Osteocyte (in vitro differentiated cells): ENCODE results near the gene FCRL6. TPM values are rescaled to one million over a fixed set of nuclear protein-coding genes. Genes with fewer than 3 reads are reported as not detected.

Experiments
- DNase-seq: peaks from one replicate; pipeline ENCODE4 v3.0.0; 2021; ENCODE audit warnings: mixed read lengths; ENCODE audit not compliant: unreplicated experiment; ENCODE audit errors: extremely low spot score
- H3K27ac Mint-ChIP-seq: one replicate; pipeline ENCODE4 v1.8.0; 2021; ENCODE audit warnings: mild to moderate bottlenecking, mixed read lengths; ENCODE audit not compliant: unreplicated experiment
- H3K27me3 Mint-ChIP-seq: one replicate; pipeline ENCODE4 v1.8.0; 2021; ENCODE audit warnings: mixed read lengths; ENCODE audit not compliant: unreplicated experiment
- H3K36me3 Mint-ChIP-seq: one replicate; pipeline ENCODE4 v1.8.0; 2021; ENCODE audit warnings: mixed read lengths; ENCODE audit not compliant: unreplicated experiment
- H3K4me1 Mint-ChIP-seq: one replicate; pipeline ENCODE4 v1.8.0; 2021; ENCODE audit warnings: mixed read lengths; ENCODE audit not compliant: unreplicated experiment
- H3K4me3 Mint-ChIP-seq: one replicate; pipeline ENCODE4 v1.8.0; 2021; ENCODE audit warnings: mild to moderate bottlenecking, moderate library complexity, mixed read lengths; ENCODE audit not compliant: unreplicated experiment
- H3K9me3 Mint-ChIP-seq: one replicate; pipeline ENCODE4 v1.8.0; 2021; ENCODE audit warnings: mixed read lengths; ENCODE audit not compliant: unreplicated experiment
- CTCF ChIP-seq: fragments of 200-600 bp; sonication (generic); IDR thresholded peaks from 2 replicates; pipeline ENCODE4 v1.5.0; 2021; ENCODE audit warnings: antibody characterized with exemption, mild to moderate bottlenecking, moderate library complexity
- total RNA-seq: library from RNA; stranded (reverse); gene quantifications from 2 replicates; pipeline ENCODE4 v1.2.1, GENCODE V29; 2021

The FCRL6 gene
- total RNA-seq, 1 donor from 2014 or later = not detected

GRCh38 chr1:159829273-159829634 lies 27.1 kb downstream of the FCRL6 start:
- H3K27ac Mint-ChIP-seq = no peak overlapping the region
- no peak overlapping the region for H3K4me3 Mint-ChIP-seq
- no peak for DNase-seq
- peaks cover 13% of the 10 kb centered on the region for H3K4me1 Mint-ChIP-seq
- no peaks in the 10 kb centered on the region for H3K9me3 Mint-ChIP-seq
- peaks cover 7% of the 10 kb centered on the region for H3K27me3 Mint-ChIP-seq
- peak; percentile 40 for TF ChIP-seq CTCF
- H3K36me3 Mint-ChIP-seq = no peaks in the 10 kb centered on the region

- no peak for TF ChIP-seq CTCF
- Mint-ChIP-seq H3K27me3 (peaks cover under 1% of the 10 kb centered on the region), H3K27ac (no peak overlapping the region)
Observed at GRCh38 chr1:159829822-159830465, 27.8 kb downstream of the FCRL6 start.

GRCh38 chr1:159830722-159831121 lies 28.6 kb downstream of the FCRL6 start:
- Mint-ChIP-seq H3K27ac (no peak overlapping the region), H3K36me3 (no peaks in the 10 kb centered on the region), H3K27me3 (no peaks in the 10 kb centered on the region), H3K9me3 (no peaks in the 10 kb centered on the region), H3K4me3 (no peak overlapping the region), H3K4me1 (peaks cover 6% of the 10 kb centered on the region)
- no peak for TF ChIP-seq CTCF
- DNase-seq = no peak

More at GRCh38 chr1:159829822-159830465, 27.8 kb downstream of the FCRL6 start:
- no peaks in the 10 kb centered on the region for H3K36me3 Mint-ChIP-seq
- DNase-seq = no peak
- H3K9me3 Mint-ChIP-seq = no peaks in the 10 kb centered on the region
- no peak overlapping the region for H3K4me3 Mint-ChIP-seq
- peaks cover 13% of the 10 kb centered on the region for H3K4me1 Mint-ChIP-seq

- no peak overlapping the region for H3K4me3 Mint-ChIP-seq
- no peak for DNase-seq
- H3K4me1 Mint-ChIP-seq = no peaks in the 10 kb centered on the region
- H3K36me3 Mint-ChIP-seq = no peaks in the 10 kb centered on the region
- no peak overlapping the region for H3K27ac Mint-ChIP-seq
- H3K9me3 Mint-ChIP-seq = no peaks in the 10 kb centered on the region
- H3K27me3 Mint-ChIP-seq = no peaks in the 10 kb centered on the region
- TF ChIP-seq CTCF = no peak
Observed at GRCh38 chr1:159831412-159832141, 29.4 kb downstream of the FCRL6 start.

- no peak for TF ChIP-seq CTCF
- H3K9me3 Mint-ChIP-seq = no peaks in the 10 kb centered on the region
- DNase-seq = no peak
- no peak overlapping the region for H3K27ac Mint-ChIP-seq
- no peaks in the 10 kb centered on the region for H3K36me3 Mint-ChIP-seq
- H3K27me3 Mint-ChIP-seq = no peaks in the 10 kb centered on the region
- H3K4me3 Mint-ChIP-seq = no peak overlapping the region
- no peaks in the 10 kb centered on the region for H3K4me1 Mint-ChIP-seq
Observed at GRCh38 chr1:159832309-159832708, 30.1 kb downstream of the FCRL6 start.
